Esophagus squamous epithelium (tissue), 5 donors: ENCODE results near the gene GHDC. TPM values are rescaled to one million over a fixed set of nuclear protein-coding genes. Genes with fewer than 3 reads are reported as not detected.

Experiments used
- DNase-seq: peaks from one replicate; lab custom pipeline; 2025; lab: John Stamatoyannopoulos, UW
- H3K27ac ChIP-seq, 4 donors: fragments of 200-600 bp; sonication (generic); one replicate each; pipeline ENCODE4 v1.5.1; 2016 to 2019; ENCODE audit warnings: mild to moderate bottlenecking in 1 of 4
- H3K27me3 ChIP-seq, 4 donors: fragments of 200-600 bp; sonication (generic); 1 replicate in 3 of 4; 2 replicates in 1 of 4; pipeline versions ENCODE4 v1.5.1 to v1.6.0; 2017 to 2021; ENCODE audit warnings: antibody characterized with exemption in 1 of 4
- H3K36me3 ChIP-seq, 3 donors: fragments of 200-600 bp; sonication (generic); one replicate each; pipeline ENCODE4 v1.5.1; 2016 to 2019
- H3K4me1 ChIP-seq, 3 donors: fragments of 200-600 bp; sonication (generic); one replicate each; pipeline ENCODE4 v1.5.1; 2017 to 2019
- H3K4me3 ChIP-seq, 4 donors: fragments of 200-600 bp; sonication (generic); 1 replicate in 3 of 4; 2 replicates in 1 of 4; pipeline ENCODE4 v1.5.1; 2016 to 2019; ENCODE audit warnings: mild to moderate bottlenecking in 2 of 4, moderate library complexity in 1 of 4
- H3K9me3 ChIP-seq, 3 donors: fragments of 200-600 bp; sonication (generic); one replicate each; pipeline ENCODE4 v1.5.1; 2016 to 2019
- CTCF ChIP-seq, 6 experiments: fragments of 450-650 bp in 4 of 6; fragments of 200-600 bp in 2 of 6; sonication (generic) in 2 of 6; IDR thresholded peaks; one replicate each; pipeline ENCODE4 v1.5.1; 2016 to 2019; ENCODE audit warnings: antibody characterized with exemption in 6 of 6, mild to moderate bottlenecking in 4 of 6, moderate library complexity in 4 of 6
- POLR2A ChIP-seq, 4 donors: fragments of 450-650 bp; IDR thresholded peaks; one replicate each; pipeline ENCODE4 v1.6.1; 2017; ENCODE audit warnings: antibody characterized with exemption in 4 of 4, mild to moderate bottlenecking in 4 of 4, moderate library complexity in 3 of 4
- WGBS, 2 donors: methylation state at CpG; one replicate each; pipeline ENCODE4 v1.1.5; 2018; 5-methylcytosine and 5-hydroxymethylcytosine counted together
- intact Hi-C: fragments of 100-400 bp; cut with DNase I; formaldehyde crosslinking; loops from one replicate; pipeline ENCODE4 v1.15.0; 2022
- total RNA-seq, 4 donors: library from RNA; depleted of rRNA; stranded (reverse); fragments of >200 nt; gene quantifications; one replicate each; pipeline ENCODE4 v1.1.0, GENCODE V29; 2016
- donor health status: DM: yes; HTN: yes; CAD: no.

Gene GHDC
- total RNA-seq, 4 donors from 2014 or later = 5.5 to 22.0 (median 13.1) TPM

DNA sequence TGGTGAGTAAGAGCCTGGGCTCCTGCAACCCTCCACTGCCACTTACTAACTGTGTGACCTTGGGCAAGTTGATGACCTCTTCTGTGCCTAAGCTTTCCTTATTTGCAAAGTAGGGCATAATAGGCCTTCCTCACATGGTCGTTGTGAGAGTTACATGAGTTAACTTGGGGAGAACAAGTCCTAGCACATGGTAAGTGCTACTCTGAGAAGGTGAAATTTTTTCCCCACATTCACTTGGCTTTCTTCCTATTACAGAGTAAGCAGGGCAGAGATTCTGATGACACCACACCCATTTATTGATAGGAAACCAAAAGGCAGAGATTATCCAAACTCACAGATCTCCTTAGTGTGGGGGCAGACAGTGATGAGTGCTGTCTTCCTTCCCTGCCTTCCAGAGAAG lies 15.0 kb downstream of the GHDC start:
- no peak for DNase-seq
- H3K4me3 ChIP-seq = no peak overlapping the region
- TF ChIP-seq POLR2A (IDR thresholded peaks at IDR 0.05) (no peak), CTCF (IDR thresholded peaks at IDR 0.05) (no peak)
- no peaks in the 10 kb centered on the region for H3K36me3 ChIP-seq
- H3K27me3 ChIP-seq = peaks cover 0 to 54% (median 6%) of the 10 kb centered on the region in 4 donors
- H3K9me3 ChIP-seq = no peaks in the 10 kb centered on the region
- intact Hi-C loops = no loop called here
- 0 to 29% methylated on average over 1 of the region's 1 CpG for WGBS, 2 donors
- no peak overlapping the region for H3K27ac ChIP-seq
- peaks cover 21 to 41% (median 25%) of the 10 kb centered on the region in 3 donors for H3K4me1 ChIP-seq

GRCh38 chr17:42178817-42179216 lies 15.5 kb downstream of the GHDC start:
- Histone ChIP-seq H3K4me3 (no peak overlapping the region), H3K4me1 (peaks cover 19 to 36% (median 23%) of the 10 kb centered on the region in 3 donors), H3K9me3 (no peaks in the 10 kb centered on the region), H3K27ac (no peak overlapping the region), H3K27me3 (peaks cover 0 to 49% (median 6%) of the 10 kb centered on the region in 4 donors), H3K36me3 (no peaks in the 10 kb centered on the region)
- no peak for TF ChIP-seq POLR2A (IDR thresholded peaks at IDR 0.05)
- no peak for TF ChIP-seq CTCF (IDR thresholded peaks at IDR 0.05)
- WGBS, 2 donors = 31% methylated on average over 14 of the region's 14 CpGs; no CpG with 5 or more reads in 1 of the 2 donors
- intact Hi-C loops = no loop called here
- DNase-seq = no peak

- Histone ChIP-seq H3K4me3 (no peak overlapping the region), H3K4me1 (peaks cover 10 to 26% (median 19%) of the 10 kb centered on the region in 3 donors), H3K9me3 (no peaks in the 10 kb centered on the region), H3K27me3 (peaks cover 0 to 37% (median 6%) of the 10 kb centered on the region in 4 donors), H3K27ac (no peak overlapping the region), H3K36me3 (no peaks in the 10 kb centered on the region)
- no peak for DNase-seq
- 75 to 86% methylated on average over 2 of the region's 2 CpGs for WGBS, 2 donors
- intact Hi-C loops = no loop called here
- TF ChIP-seq CTCF (IDR thresholded peaks at IDR 0.05) (no peak), POLR2A (IDR thresholded peaks at IDR 0.05) (no peak)
These were observed 16.6 kb downstream of the GHDC start for GRCh38 chr17:42177684-42178083.

- no peak overlapping the region for H3K27ac ChIP-seq
- intact Hi-C loops = no loop called here
- no peaks in the 10 kb centered on the region for H3K9me3 ChIP-seq
- no peak for TF ChIP-seq POLR2A (IDR thresholded peaks at IDR 0.05)
- TF ChIP-seq CTCF (IDR thresholded peaks at IDR 0.05) = no peak
- peaks cover 0 to 3% (median 0%) of the 10 kb centered on the region in 4 donors for H3K27me3 ChIP-seq
- no peaks in the 10 kb centered on the region for H3K36me3 ChIP-seq
- H3K4me3 ChIP-seq = no peak overlapping the region
- 54 to 64% methylated on average over 12 to 13 of the region's 14 CpGs for WGBS, 2 donors
- no peak for DNase-seq
- peaks cover 0 to 16% (median 0%) of the 10 kb centered on the region in 3 donors for H3K4me1 ChIP-seq
These were observed 20.0 kb downstream of the GHDC start for GRCh38 chr17:42174126-42174783.

- DNase-seq = no peak
- H3K4me3 ChIP-seq = no peak overlapping the region
- H3K27ac ChIP-seq = no peak overlapping the region
- 53 to 67% methylated on average over 2 to 4 of the region's 11 CpGs for WGBS, 2 donors
- peaks cover 0 to 10% (median 0%) of the 10 kb centered on the region in 3 donors for H3K4me1 ChIP-seq
- H3K36me3 ChIP-seq = no peaks in the 10 kb centered on the region
- TF ChIP-seq CTCF (IDR thresholded peaks at IDR 0.05) (peak in 1 of 6 experiments; percentile 24), POLR2A (IDR thresholded peaks at IDR 0.05) (no peak)
- H3K27me3 ChIP-seq = no peaks in the 10 kb centered on the region
- H3K9me3 ChIP-seq = no peaks in the 10 kb centered on the region
- intact Hi-C loops = no loop called here
These were observed 22.5 kb downstream of the GHDC start for GRCh38 chr17:42171831-42172230.
